NOMO-1 (cell line): ENCODE measurements around the gene STK32C.

Experiments
- DNase-seq, 2 experiments: peaks; one replicate each; lab custom pipeline; 2025; ENCODE audit not compliant: unreplicated experiment in 2 of 2; lab: John Stamatoyannopoulos, UW

Gene STK32C

GRCh38 chr10:132250481-132251475 lies 57.0 kb downstream of the STK32C start:
- DNase-seq = no peak

- no peak for DNase-seq
Observed at GRCh38 chr10:132249824-132250375, 57.9 kb downstream of the STK32C start.

- DNase-seq = no peak
Observed at GRCh38 chr10:132249226-132249724, 58.5 kb downstream of the STK32C start.

- DNase-seq = no peak
Observed at GRCh38 chr10:132248455-132249225, 59.1 kb downstream of the STK32C start.

- no peak for DNase-seq
Observed at GRCh38 chr10:132247943-132248342, 59.8 kb downstream of the STK32C start.

- no peak for DNase-seq
Observed at GRCh38 chr10:132246296-132246695, 61.5 kb downstream of the STK32C start.

GRCh38 chr10:132245056-132245455 lies 62.7 kb downstream of the STK32C start:
- DNase-seq = no peak

- no peak for DNase-seq
Observed at GRCh38 chr10:132243626-132244025, 64.1 kb downstream of the STK32C start.

GRCh38 chr10:132243141-132243540 lies 64.6 kb downstream of the STK32C start:
- no peak for DNase-seq

GRCh38 chr10:132242103-132242840 lies 65.5 kb downstream of the STK32C start:
- DNase-seq = no peak

- DNase-seq = no peak
Observed at GRCh38 chr10:132241496-132241895, 66.3 kb downstream of the STK32C start.

- DNase-seq = no peak
Observed at GRCh38 chr10:132241086-132241485, 66.7 kb downstream of the STK32C start.

GRCh38 chr10:132240581-132240980 lies 67.2 kb downstream of the STK32C start:
- DNase-seq = no peak

GRCh38 chr10:132240156-132240555 lies 67.6 kb downstream of the STK32C start:
- no peak for DNase-seq

GRCh38 chr10:132239126-132240031 lies 68.4 kb downstream of the STK32C start:
- no peak for DNase-seq

- no peak for DNase-seq
Observed at GRCh38 chr10:132238371-132239125, 69.2 kb downstream of the STK32C start.

GRCh38 chr10:132237871-132238270 lies 69.9 kb downstream of the STK32C start:
- no peak for DNase-seq

GRCh38 chr10:132237396-132237795 lies 70.4 kb downstream of the STK32C start:
- no peak for DNase-seq

GRCh38 chr10:132236881-132237280 lies 70.9 kb downstream of the STK32C start:
- no peak for DNase-seq
